Activated CD8-positive, alpha-beta memory T cell treated with anti-CD3 and anti-CD28 coated beads, Interleukin-2, amount 50 U/mL, for 1 hour (primary cell): ENCODE measurements around the gene HIF1AN.
"Not testable (repeated sequence)": the region's sequence is repeated elsewhere in the genome, so short reads cannot be mapped to it uniquely, and the experiment has no call there.

Experiments used
- DNase-seq: peaks from one replicate; pipeline ENCODE4 v3.0.0-alpha.2; 2020; ENCODE audit errors: extremely low read depth

HIF1AN gene

DNA sequence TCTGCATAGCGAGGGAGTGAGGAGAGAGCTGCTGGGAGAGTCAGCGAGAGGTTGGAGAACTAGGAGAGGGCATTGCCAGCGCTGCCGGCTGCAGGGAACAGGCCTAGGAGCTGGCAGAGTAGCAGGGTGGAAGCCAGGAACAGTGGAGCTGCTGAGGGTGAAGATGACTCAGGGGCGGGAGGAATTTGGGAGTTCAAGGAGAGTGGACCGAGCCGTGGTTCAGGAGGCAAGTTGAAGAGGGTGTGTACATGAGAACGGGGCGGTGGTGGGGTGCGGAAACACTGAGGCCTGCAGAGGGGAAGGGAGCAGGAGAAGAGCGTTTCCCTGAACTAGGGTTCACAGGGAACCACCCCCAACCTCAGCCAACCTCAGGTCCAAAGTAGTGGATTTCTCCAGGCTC lies 31.5 kb downstream of the HIF1AN start:
- DNase-seq, result no peak

DNA sequence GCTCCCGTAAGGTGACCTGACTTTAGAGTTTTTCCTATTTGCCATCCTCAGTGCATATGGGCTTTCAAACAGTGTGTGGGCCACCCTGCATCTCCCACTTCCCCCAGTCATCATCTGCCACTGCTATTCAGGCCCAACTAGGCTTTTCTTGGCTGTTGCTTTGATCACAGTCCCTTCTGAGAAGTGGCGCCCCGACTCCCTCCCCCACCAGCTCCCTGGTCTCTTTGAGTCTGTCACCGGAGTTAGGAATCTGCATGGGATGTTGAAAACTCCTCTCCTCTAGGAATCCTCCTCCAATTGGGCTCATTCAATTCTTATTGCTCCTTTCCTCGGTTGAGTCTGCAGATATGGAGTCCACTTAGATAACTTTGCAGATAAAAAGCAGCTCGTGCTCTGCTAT lies 32.1 kb downstream of the HIF1AN start:
- DNase-seq, result no peak

DNA sequence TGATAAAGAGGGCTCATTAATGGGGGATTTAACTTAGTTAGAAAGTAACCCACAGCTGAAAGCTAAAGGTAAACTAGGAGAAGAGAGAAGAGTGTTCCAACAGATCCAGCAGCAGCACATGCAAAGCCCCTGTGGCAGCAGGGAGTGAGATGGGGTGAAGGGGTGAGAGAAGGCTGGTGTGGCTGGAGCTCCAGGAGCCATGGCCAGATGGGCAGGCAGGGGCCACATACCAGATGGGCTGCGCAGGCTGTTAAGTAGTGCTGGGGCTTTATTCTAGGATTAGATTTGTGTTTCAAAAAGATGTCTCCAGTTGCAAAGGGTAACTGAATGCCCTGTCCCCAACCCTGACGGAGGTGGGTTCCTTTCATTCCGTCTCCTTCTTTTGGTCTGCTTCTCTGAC lies 33.2 kb downstream of the HIF1AN start:
- no peak for DNase-seq

DNA sequence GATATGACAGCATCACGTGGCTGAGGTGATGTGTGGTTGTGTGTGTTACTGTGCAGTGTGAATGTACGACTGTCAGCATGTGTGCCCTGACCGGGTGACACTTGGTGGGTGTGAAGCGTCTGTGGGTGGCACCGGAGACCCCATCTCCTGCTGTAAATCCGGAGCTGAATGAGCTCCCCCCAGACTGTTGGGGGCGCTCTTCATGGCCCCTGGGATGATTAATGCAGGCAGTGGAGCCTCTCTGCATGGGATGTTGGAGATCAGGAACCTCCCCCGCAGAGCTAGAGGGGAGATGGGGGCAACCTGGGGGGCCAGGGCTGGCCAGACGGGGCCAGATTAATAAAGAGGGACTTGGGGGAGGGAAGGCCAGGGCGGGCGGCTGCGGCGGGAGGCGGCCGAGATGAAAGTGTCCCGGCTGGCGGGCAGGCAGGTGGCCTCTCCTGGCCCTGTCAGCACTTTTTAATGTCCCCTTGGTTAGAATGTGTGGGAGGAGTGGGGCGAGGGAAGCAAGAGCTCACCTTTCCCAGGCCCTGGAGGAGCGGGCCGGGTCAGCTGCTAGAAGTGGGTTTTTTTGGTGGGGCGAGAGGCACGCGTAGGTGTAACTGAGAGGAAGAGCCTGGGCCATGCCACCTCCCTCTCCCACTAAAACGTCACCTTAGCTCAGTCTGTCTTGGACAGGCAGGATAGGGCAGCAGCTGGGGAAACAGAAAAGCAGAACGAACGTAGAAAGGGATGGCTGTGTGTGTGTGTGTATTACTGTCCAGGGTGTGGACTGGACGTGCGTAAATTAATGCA lies 34.1 kb downstream of the HIF1AN start:
- DNase-seq, result no peak

DNA sequence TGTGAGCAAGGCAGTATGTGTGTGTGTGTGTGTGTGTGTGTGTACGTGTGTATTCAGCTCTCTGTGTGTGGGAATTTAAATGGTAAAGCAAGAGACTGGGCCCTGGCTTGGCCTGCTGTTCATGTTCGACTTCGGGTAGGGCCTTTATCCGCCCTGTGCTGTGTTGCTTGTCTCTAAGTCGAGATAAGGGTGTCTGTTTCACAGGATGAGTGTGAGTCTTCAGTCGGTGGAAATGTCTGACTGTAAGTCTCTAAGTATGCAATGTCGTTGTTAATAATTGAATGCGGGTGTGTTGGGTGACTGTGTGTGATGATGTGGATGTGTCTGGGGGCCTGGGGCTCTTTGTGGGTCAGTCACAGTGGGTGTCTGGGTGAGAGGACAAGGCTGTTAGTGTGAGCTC lies 34.8 kb downstream of the HIF1AN start:
- DNase-seq, result no peak

GRCh38 chr10:100571084-100571856 lies 35.5 kb downstream of the HIF1AN start:
- no peak for DNase-seq

- DNase-seq, result not testable (repeated sequence)
These were observed 39.4 kb downstream of the HIF1AN start for GRCh38 chr10:100575146-100575545.

DNA sequence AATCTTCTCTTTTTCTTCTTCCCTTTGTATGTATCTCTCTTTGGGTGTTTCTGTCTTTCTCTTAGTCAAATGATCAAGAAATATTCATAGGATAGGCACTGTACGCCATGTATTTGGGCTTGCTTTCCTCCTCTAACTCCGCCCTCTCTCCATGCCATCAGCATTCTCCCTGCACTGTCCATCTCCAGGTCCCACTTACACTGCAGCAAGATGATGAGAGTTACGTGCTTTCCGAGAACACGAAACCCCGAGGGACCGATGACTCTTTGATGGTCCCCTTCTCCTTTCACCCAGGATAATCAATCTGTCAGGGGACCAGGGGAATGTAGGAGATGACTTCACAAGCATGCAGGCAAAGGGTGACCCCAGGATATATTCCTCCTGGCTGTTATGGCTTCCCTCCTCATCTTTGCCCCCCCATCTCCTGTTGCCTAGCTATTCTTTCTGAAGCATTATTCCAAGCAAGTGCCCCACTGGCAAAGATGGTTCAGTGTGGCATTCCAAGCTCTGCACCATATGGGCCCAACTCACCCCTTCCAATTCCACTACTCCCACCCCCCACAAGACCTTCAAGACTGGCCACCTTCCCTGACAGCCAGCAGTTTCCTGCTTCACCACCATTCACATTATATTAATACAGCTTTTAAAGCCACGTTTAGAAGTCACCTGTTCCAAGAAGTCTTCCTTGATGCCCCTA lies 40.0 kb downstream of the HIF1AN start:
- no peak for DNase-seq

DNA sequence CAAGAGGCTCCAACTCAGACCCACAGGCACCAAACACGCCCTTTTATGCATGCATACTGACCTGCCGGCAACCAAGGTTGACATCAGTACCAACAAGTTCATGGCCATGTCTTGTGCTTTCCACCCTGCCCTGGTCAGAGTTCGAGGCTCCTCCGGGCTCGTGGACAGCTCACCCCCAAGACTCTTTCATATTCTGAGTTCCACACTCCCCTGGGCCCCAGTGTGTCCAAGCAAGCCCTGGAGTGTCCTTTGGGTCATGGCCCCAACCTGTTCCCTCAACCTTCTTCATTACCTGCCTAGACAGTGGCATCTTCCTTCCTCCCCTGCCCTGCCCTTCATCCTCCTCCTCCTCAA lies 40.5 kb downstream of the HIF1AN start:
- DNase-seq, result no peak

DNA sequence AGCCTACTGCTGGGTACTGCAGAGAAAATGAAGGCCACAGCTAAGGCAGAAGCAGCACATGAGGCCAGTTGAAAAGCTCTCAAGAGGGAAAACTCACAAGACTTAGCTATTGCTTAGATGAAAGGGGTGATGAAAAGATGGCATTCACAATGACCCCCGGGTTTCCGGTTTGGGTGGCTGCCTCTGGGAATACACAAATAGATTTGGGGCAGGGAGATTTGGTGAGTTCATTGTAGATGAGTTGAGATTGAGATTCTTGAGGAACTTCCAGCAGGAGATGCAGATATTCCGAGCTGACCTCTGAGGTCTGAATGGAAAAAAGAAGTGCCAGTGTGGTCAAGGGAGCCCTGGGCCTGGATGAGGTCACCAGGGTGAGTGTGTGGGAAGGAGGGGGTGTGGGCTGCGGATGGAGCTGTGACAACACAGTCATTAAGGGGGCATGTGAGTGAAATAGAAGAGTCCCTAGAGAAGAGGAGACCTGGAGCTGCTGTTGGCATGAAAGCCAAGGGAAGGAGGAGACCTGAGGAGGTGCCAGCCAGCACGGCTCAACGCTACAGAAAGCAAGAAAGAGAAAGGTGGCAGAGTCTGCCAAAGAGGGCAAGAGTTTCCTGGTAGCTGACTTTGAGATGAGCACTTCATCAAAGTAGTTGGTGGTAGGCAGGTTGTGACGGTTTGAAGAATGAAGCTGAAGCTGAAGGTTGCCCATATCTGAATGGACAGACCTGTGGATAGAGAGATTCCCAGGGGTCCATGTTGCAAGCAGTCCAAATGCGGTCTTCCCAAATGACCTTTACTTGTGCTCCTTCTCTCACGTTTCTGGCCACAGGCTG lies 43.7 kb downstream of the HIF1AN start:
- no peak for DNase-seq

GRCh38 chr10:100586959-100587358 lies 51.2 kb downstream of the HIF1AN start:
- no peak for DNase-seq

- DNase-seq, result no peak
These were observed 62.4 kb downstream of the HIF1AN start for GRCh38 chr10:100598166-100598565.

- no peak for DNase-seq
These were observed 64.5 kb downstream of the HIF1AN start for GRCh38 chr10:100600218-100600617.

GRCh38 chr10:100607439-100607838 lies 71.7 kb downstream of the HIF1AN start:
- DNase-seq, result no peak
